ENCODE measurements around the gene ITPR1.

ITPR1 gene

GRCh38 chr3:4580346-4581123 is 87.4 kb downstream of the ITPR1 start:
- in situ Hi-C loops (cut with MboI; ENCODE audit: low pct_unique_long_range_greater_than_20kb, low sequenced_read_pairs, unreplicated experiment) = no loop called here
- TF ChIP-seq CTCF (IDR thresholded peaks at IDR 0.05; ENCODE audit: extremely low read depth, insufficient read depth, missing control alignments) = no peak
- no peak for DNase-seq (ENCODE audit: low spot score)

GRCh38 chr3:4581124-4581424 is 87.9 kb downstream of the ITPR1 start:
- in situ Hi-C loops (cut with MboI; ENCODE audit: low pct_unique_long_range_greater_than_20kb, low sequenced_read_pairs, unreplicated experiment) = no loop called here
- no peak for DNase-seq (ENCODE audit: low spot score)
- TF ChIP-seq CTCF (IDR thresholded peaks at IDR 0.05; ENCODE audit: extremely low read depth, insufficient read depth, missing control alignments) = no peak

GRCh38 chr3:4581498-4581897 is 88.3 kb downstream of the ITPR1 start:
- no peak for DNase-seq (ENCODE audit: low spot score)
- TF ChIP-seq CTCF (IDR thresholded peaks at IDR 0.05; ENCODE audit: extremely low read depth, insufficient read depth, missing control alignments) = no peak
- in situ Hi-C loops (cut with MboI; ENCODE audit: low pct_unique_long_range_greater_than_20kb, low sequenced_read_pairs, unreplicated experiment) = no loop called here

- DNase-seq (ENCODE audit: low spot score) = no peak
- no peak for TF ChIP-seq CTCF (IDR thresholded peaks at IDR 0.05; ENCODE audit: extremely low read depth, insufficient read depth, missing control alignments)
- in situ Hi-C loops (cut with MboI; ENCODE audit: low pct_unique_long_range_greater_than_20kb, low sequenced_read_pairs, unreplicated experiment) = no loop called here
Observed at GRCh38 chr3:4581920-4582611, 88.9 kb downstream of the ITPR1 start.

GRCh38 chr3:4582624-4583023 is 89.5 kb downstream of the ITPR1 start:
- DNase-seq (ENCODE audit: low spot score) = no peak
- in situ Hi-C loops (cut with MboI; ENCODE audit: low pct_unique_long_range_greater_than_20kb, low sequenced_read_pairs, unreplicated experiment) = no loop called here
- TF ChIP-seq CTCF (IDR thresholded peaks at IDR 0.05; ENCODE audit: extremely low read depth, insufficient read depth, missing control alignments) = no peak

- TF ChIP-seq CTCF (IDR thresholded peaks at IDR 0.05; ENCODE audit: extremely low read depth, insufficient read depth, missing control alignments) = no peak
- in situ Hi-C loops (cut with MboI; ENCODE audit: low pct_unique_long_range_greater_than_20kb, low sequenced_read_pairs, unreplicated experiment) = no loop called here
- DNase-seq (ENCODE audit: low spot score) = no peak
Observed at GRCh38 chr3:4583416-4583815, 90.3 kb downstream of the ITPR1 start.
